Measurements from ENCODE around the gene UBAC1.

UBAC1 gene

GRCh38 chr9:135902655-135903357, 58.4 kb downstream of the UBAC1 start:
- ChIA-PET POLR2A (no interaction called here), CTCF (interaction anchor here (0.6 to 1.0 kb wide), 2 partner anchors 187 to 201 kb away, joined by 3 to 7 read pairs; partner anchors contain the start of gene KCNT1)
- Histone ChIP-seq H3K4me1 (ENCODE audit: control insufficient read depth, insufficient read depth, low read length) (no peaks in the 10 kb centered on the region; the same call in 1 of the 2 replicates), H3K27ac (ENCODE audit: extremely low read depth, low read depth, low read length) (no peak overlapping the region), H3K36me3 (ENCODE audit: control insufficient read depth in 2 of 2, insufficient read depth in 1 of 2, low read length in 2 of 2) (peaks cover 0 to 9% of the 10 kb centered on the region in 2 experiments; a peak in 2 of 3 replicates), H3K9me3 (ENCODE audit: control insufficient read depth, insufficient read depth, low read depth, low read length) (no peaks in the 10 kb centered on the region), H3K4me3 (ENCODE audit: low read depth, low read length) (no peak overlapping the region)
- TF ChIP-seq ZNF2 (tag by site-specific recombination; IDR thresholded peaks at IDR 0.05): no peak
- TF ChIP-seq GLIS1 (tag by site-specific recombination; IDR thresholded peaks at IDR 0.05): no peak
- TF ChIP-seq ZIC2 (tag by site-specific recombination; IDR thresholded peaks at IDR 0.05): no peak

DNA sequence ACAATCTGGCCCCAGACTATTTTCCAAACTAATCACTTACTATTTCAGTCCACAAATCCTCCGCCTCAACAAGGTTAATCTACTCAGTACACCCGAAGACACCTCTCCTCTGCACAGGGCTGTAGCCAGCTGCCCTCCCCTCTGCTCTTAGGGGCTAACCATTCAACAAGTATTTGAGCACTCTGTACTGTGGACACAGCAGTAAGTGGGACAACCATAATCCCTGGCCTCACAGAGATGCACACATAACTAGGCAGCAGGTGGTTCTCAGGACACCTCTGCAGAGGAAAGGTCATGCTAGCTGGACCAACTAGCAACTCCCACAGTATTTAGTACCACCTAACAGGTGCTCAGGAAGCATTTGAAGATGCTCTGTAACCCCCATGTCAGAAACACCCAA, 59.3 kb downstream of the UBAC1 start:
- no peak overlapping the region for H3K27ac ChIP-seq (ENCODE audit: extremely low read depth, low read depth, low read length)
- no peaks in the 10 kb centered on the region for H3K9me3 ChIP-seq (ENCODE audit: control insufficient read depth, insufficient read depth, low read depth, low read length)
- peak; percentile 50; the same call in 1 of the 2 replicates for TF ChIP-seq SCRT2 (tag by site-specific recombination; IDR thresholded peaks at IDR 0.05)
- TF ChIP-seq ZNF501 (tag by site-specific recombination; IDR thresholded peaks at IDR 0.05): no peak
- H3K36me3 ChIP-seq (ENCODE audit: control insufficient read depth in 2 of 2, insufficient read depth in 1 of 2, low read length in 2 of 2): peaks cover 0 to 9% of the 10 kb centered on the region in 2 experiments; a peak in 2 of 3 replicates
- POLR2A ChIA-PET: no interaction called here
- CTCF ChIA-PET: interaction anchor here (1.6 kb wide), 1 partner anchor 220 kb away, joined by 3 read pairs; no protein-coding TSS in a partner anchor
- no peak overlapping the region for H3K4me3 ChIP-seq (ENCODE audit: low read depth, low read length)
- no peaks in the 10 kb centered on the region; the same call in 1 of the 2 replicates for H3K4me1 ChIP-seq (ENCODE audit: control insufficient read depth, insufficient read depth, low read length)

DNA sequence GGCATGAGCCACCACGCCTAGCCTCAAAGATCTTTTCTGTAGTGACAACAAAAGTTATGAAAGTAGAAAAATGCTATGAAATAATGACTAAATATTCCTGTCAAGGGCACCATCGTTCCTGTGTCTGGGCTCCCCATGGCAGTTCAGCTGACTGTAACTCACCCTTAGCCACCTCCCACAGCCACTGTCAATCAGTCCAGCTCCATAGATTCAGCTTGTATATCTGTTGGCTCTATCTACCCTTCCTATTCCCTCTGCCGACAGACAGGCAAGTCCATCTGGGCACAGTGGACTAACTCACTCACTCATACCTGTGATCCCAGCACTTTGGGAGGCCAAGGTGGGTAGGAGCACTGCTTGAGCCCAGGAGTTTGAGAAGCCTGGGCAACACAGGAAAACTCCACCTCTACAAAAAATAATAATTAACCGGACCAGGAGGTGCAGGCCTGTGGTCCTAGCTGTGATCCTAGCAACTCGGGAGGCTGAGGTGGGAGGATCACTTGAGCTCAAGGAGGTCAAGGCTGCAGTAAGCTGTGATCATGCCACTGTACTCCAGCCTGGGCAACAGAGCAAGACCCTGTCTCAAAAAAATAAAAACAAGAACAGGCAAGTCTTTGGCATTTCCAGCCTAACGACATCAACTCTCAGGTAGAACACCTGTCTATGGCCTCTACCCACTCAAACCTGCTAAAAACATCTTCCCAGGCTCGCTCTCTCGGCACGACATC, 60.0 kb downstream of the UBAC1 start:
- Histone ChIP-seq H3K4me1 (ENCODE audit: control insufficient read depth, insufficient read depth, low read length) (no peaks in the 10 kb centered on the region; the same call in 1 of the 2 replicates), H3K4me3 (ENCODE audit: low read depth, low read length) (no peak overlapping the region), H3K9me3 (ENCODE audit: control insufficient read depth, insufficient read depth, low read depth, low read length) (no peaks in the 10 kb centered on the region), H3K27ac (ENCODE audit: extremely low read depth, low read depth, low read length) (no peak overlapping the region), H3K36me3 (ENCODE audit: control insufficient read depth in 2 of 2, insufficient read depth in 1 of 2, low read length in 2 of 2) (peaks cover 0 to 9% of the 10 kb centered on the region in 2 experiments; a peak in 2 of 3 replicates)
- CTCF ChIA-PET: interaction anchor here (0.6 to 1.6 kb wide), 3 partner anchors 105 to 1544 kb away, joined by 3 read pairs; no protein-coding TSS in a partner anchor
- POLR2A ChIA-PET: no interaction called here
- TF ChIP-seq ZNF121 (tag by site-specific recombination; IDR thresholded peaks at IDR 0.05) (no peak), ZNF549 (tag by site-specific recombination; IDR thresholded peaks at IDR 0.05) (no peak), ZNF596 (tag by site-specific recombination; IDR thresholded peaks at IDR 0.05) (no peak), ZNF624 (tag by site-specific recombination; IDR thresholded peaks at IDR 0.05) (no peak), ZBTB20 (tag by site-specific recombination; IDR thresholded peaks at IDR 0.05) (no peak), ZNF571 (tag by site-specific recombination; IDR thresholded peaks at IDR 0.05) (no peak), REST (tag by site-specific recombination; IDR thresholded peaks at IDR 0.05) (no peak), TRIM28 (IDR thresholded peaks at IDR 0.05; ENCODE audit: borderline replicate concordance, low read length) (no peak), GLI4 (tag by site-specific recombination; IDR thresholded peaks at IDR 0.05) (no peak), WT1 (tag by site-specific recombination; IDR thresholded peaks at IDR 0.05) (no peak), SALL2 (tag by site-specific recombination; IDR thresholded peaks at IDR 0.05; ENCODE audit: borderline replicate concordance) (no peak), ZFP69B (tag by site-specific recombination; IDR thresholded peaks at IDR 0.05) (no peak), ZNF433 (tag by site-specific recombination; IDR thresholded peaks at IDR 0.05; ENCODE audit: low read depth) (no peak), ZNF610 (tag by site-specific recombination; IDR thresholded peaks at IDR 0.05; ENCODE audit: borderline replicate concordance) (no peak), ZBTB21 (tag by site-specific recombination; IDR thresholded peaks at IDR 0.05) (no peak), ZNF792 (tag by site-specific recombination; IDR thresholded peaks at IDR 0.05) (no peak), ZNF768 (tag by site-specific recombination; IDR thresholded peaks at IDR 0.05) (no peak)
- TF ChIP-seq, protein P1, sequence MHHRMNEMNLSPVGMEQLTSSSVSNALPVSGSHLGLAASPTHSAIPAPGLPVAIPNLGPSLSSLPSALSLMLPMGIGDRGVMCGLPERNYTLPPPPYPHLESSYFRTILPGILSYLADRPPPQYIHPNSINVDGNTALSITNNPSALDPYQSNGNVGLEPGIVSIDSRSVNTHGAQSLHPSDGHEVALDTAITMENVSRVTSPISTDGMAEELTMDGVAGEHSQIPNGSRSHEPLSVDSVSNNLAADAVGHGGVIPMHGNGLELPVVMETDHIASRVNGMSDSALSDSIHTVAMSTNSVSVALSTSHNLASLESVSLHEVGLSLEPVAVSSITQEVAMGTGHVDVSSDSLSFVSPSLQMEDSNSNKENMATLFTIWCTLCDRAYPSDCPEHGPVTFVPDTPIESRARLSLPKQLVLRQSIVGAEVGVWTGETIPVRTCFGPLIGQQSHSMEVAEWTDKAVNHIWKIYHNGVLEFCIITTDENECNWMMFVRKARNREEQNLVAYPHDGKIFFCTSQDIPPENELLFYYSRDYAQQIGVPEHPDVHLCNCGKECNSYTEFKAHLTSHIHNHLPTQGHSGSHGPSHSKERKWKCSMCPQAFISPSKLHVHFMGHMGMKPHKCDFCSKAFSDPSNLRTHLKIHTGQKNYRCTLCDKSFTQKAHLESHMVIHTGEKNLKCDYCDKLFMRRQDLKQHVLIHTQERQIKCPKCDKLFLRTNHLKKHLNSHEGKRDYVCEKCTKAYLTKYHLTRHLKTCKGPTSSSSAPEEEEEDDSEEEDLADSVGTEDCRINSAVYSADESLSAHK (tag by site-specific recombination; IDR thresholded peaks at IDR 0.05): no peak
- TF ChIP-seq, protein P2, sequence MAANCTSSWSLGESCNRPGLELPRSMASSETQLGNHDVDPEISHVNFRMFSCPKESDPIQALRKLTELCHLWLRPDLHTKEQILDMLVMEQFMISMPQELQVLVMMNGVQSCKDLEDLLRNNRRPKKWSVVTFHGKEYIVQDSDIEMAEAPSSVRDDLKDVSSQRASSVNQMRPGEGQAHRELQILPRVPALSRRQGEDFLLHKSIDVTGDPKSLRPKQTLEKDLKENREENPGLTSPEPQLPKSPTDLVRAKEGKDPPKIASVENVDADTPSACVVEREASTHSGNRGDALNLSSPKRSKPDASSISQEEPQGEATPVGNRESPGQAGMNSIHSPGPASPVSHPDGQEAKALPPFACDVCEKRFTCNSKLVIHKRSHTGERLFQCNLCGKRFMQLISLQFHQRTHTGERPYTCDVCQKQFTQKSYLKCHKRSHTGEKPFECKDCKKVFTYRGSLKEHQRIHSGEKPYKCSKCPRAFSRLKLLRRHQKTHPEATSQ (tag by site-specific recombination; IDR thresholded peaks at IDR 0.05): no peak
